Neural progenitor cell (in vitro differentiated cells): ENCODE results near the gene SLC16A4.

Experiments used
- CTCF ChIP-seq: fragments of 200-600 bp; sonication (generic); IDR thresholded peaks from 2 replicates; pipeline ENCODE4 v1.5.1; 2017; ENCODE audit warnings: antibody characterized with exemption, mild to moderate bottlenecking
- EZH2 ChIP-seq: fragments of 200-600 bp; sonication (generic); IDR thresholded peaks from 2 replicates; pipeline ENCODE4 v1.6.1; 2017; ENCODE audit warnings: antibody characterized with exemption, mild to moderate bottlenecking, moderate library complexity

- TF ChIP-seq CTCF = no peak
- no peak for TF ChIP-seq EZH2
These were observed 730 bp downstream of the SLC16A4 start for GRCh38 chr1:110390096-110390495.
